ENCODE results near the gene PAX7.

GRCh38 chr1:18748435-18748834 is 117.8 kb downstream of the PAX7 start:
- TF ChIP-seq EZH2 (IDR thresholded peaks at IDR 0.05; ENCODE audit: borderline replicate concordance, low read depth, low read length, severe bottlenecking) = no peak
- no peak for TF ChIP-seq CTCF (IDR thresholded peaks at IDR 0.05; ENCODE audit: borderline replicate concordance, extremely low read depth, low read length, poor library complexity, severe bottlenecking)
